T-helper 9 cell (primary cell): ENCODE results near the gene ASCC3.
"Not testable (repeated sequence)": the region's sequence is repeated elsewhere in the genome, so short reads cannot be mapped to it uniquely, and the experiment has no call there.

Experiments used
- DNase-seq: peaks from one replicate; pipeline ENCODE4 v3.0.0-alpha.2; 2020

ASCC3 gene

GRCh38 chr6:100657678-100658330, 223.3 kb downstream of the ASCC3 start:
- DNase-seq: no peak

- not testable (repeated sequence) for DNase-seq
Measured at GRCh38 chr6:100641147-100641546, 240.0 kb downstream of the ASCC3 start.

DNA sequence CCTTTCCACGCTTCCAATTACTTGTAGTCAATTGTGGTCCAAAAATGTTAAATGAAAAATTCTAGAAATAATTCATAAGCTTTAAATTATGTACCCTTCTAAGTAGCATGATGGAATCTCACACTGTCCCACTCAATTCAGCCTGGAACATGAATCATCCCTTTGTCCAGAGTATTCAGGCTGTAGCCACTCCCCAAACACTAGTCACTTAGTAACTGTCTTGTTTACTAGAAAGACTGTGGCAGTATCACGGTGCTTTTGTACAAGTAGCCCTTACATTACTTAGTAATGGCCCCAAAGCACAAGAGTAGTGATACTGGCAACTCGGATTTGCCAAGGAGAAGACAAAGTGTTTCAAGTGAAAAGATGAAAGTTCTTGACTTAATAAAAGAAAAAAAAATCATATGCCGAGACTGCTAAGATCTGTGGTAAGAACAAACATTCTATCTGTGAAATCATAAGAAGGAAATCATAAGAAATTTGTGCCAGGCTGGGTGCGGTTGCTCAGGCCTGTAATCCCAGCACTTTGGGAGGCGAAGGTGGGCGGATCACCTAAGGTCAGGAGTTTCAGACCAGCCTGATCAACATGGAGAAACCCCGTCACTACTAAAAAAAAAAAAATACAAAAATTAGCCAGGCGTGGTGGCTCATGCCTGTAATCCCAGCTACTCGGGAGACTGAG, 247.9 kb downstream of the ASCC3 start:
- DNase-seq: no peak

DNA sequence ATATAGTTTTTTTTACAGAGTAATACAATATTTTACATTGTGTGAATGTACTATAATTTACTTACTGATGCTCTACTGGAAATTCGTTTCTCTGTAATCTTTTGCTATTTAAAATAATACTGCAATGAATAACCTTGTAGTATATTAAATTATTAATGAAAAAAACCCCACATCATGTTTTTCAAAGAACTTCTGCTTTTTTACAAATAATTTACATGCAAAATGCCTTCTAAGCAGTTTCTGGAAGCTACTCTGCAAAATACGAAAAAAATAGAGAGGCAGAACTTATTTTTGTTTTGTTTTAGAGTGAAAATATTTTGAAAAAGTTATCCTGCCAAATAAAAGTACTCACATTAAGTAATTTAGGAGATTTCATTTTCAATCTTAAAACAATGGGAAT, 250.6 kb downstream of the ASCC3 start:
- DNase-seq: no peak

DNA sequence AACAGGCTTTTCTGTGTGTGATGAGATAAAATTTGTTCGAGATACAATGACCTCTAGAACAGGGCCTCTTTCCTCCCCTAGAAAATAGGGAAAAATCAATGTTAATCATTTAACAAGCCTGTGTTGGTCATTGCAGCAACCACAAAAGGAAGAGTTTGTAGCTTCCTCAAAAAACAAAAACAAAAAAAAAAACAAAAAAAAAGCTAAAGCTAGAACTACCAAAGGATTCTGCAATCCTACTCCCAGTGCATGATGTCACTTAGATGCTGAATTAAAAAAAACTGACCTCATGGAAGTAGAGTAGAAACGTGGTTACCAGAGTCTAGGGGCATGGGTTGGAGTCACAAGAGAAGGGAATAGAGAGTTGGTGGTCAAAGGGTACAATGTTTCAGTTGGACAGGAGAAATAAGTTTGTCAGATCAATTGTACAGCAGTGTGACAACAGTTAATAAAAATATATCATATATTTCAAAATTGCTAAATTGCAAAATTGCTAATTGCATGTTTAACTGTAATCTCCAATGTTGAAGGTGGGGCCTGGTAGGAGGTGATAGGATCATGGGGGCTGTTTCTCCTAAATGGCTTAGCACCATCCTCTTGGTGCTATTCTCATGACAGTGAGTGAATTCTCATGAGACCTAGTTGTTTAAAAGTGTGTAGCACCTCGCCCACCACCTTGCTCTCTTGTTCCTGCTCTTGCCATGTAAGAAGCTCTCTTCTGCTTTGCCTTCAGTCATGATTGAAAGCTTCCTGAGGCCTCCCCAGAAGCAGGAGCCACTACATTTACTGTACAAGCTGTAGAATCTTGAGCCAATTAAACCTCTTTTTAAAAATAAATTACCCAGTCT, 253.0 kb downstream of the ASCC3 start:
- no peak for DNase-seq

DNA sequence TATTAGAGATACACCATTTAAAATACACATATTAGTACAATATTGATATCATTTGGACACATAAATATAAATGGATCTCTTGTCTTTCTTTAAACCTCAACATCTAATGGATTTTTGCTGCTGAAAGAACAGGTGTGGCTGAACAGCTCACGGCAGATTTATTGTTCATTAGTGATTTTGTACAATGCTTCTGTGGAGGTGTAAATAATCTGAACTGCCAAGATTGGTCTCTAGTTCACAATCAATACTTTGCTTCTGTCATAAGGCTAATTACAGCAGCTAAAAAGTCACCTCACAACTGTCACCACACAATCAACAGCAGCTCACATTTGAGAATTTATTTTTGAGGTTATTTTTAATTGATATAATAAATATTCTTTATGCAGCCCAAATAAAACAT, 254.4 kb downstream of the ASCC3 start:
- DNase-seq: no peak

DNA sequence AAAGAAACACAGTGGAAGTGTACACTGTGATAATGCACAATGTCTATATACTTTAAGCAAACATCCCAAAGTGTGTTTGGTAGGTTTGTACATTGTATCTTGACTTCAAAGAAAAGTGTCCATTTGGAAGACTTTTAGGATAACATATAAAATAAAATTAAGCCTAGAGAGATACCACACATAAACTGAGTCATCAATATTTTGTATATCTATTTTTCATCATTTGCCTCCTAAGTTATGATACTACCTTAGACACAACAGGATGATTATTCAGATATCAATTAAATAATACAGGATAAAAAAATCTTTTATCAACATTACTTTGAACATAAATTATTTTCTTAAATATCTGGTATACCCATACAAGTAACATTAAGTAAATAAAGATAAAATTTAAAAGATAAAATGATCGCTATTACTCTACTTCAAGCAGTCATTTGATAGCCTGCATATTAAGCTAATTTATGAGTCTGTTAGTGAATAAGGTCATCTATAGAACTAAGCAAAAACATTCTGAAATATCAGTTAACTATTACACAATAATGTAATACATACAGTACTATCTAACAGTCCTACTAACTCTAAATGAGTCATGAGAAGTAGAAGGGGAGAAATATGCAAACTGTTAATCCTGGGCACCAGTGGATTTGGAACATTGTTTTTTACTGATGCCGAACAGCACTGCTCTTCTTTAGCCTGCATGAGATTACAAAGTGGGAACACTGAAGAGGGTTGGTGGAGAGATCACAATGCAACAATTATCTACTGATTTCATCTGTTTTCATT, 258.0 kb downstream of the ASCC3 start:
- DNase-seq: no peak

- no peak for DNase-seq
Measured at GRCh38 chr6:100620085-100620840, 260.9 kb downstream of the ASCC3 start.

- no peak for DNase-seq
Measured at GRCh38 chr6:100618351-100618671, 262.8 kb downstream of the ASCC3 start.

DNA sequence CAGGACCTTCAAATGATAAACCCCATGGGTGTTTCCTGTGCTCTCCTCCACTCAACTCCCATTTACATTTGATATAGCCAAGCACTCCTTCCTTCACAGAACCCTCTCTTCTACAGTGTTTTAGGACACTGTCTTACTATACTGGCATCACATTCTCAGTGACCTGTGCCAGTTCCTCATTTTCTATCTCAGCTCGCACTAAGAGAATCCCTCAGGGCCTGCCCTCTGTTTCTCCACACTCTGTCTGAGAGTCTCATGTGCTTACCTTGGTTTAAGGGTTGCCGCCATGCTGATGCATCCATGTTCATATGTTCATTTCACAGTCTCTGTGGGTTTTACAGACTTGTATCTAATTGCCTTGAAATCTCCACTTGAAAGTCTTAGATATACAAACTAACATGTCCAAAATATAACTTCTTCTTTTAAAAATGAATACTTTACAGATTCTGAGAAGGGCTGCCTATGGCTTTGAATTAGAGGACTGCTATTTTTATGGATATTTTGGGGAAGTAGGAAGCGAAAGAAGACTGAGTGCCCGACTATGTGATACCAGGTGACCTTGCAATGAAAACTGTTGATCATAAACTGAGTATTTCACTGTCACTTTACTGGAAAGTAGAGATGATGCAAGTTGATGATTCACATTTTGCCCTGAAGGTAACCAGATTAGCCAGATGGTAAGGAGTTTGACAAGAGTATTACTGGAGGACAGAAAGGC, 263.3 kb downstream of the ASCC3 start:
- no peak for DNase-seq

- no peak for DNase-seq
Measured at GRCh38 chr6:100614933-100615332, 266.2 kb downstream of the ASCC3 start.

DNA sequence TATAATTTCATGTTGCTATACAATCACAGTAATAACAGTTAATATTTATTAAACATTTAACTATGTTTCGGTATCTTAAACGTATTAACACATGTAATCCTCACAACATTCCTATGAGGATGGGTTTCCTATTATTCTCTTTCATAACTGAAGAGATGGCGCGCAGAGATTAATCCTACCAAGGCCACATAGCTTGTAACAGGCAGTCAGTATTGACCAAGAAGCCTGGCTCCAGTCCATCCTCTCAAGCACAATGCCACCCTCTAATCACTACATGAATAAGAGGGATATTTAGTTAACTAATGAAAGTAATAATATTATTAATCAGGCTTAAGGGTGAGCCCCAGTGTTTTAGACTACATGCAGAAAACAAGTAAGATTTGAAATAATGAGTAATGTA, 266.7 kb downstream of the ASCC3 start:
- DNase-seq: no peak

- no peak for DNase-seq
Measured at GRCh38 chr6:100613656-100614055, 267.5 kb downstream of the ASCC3 start.

DNA sequence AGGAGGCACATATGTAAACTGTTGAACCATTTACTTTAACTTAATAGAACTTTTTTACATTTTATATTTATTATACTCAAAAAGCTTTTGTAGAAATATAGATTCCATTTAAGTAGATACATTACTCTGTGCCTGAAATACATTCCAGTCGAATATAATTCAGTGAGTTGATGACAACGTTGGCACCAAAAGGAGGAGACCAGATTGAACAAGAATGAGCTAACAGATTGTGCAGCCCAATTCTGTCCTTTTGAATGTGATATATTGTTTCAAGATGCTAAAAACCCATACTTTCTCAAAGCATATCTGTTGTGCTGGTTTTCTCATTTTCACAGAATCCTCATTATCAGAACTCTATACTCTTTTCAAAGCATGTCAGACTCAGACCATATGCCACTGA, 269.0 kb downstream of the ASCC3 start:
- no peak for DNase-seq

DNA sequence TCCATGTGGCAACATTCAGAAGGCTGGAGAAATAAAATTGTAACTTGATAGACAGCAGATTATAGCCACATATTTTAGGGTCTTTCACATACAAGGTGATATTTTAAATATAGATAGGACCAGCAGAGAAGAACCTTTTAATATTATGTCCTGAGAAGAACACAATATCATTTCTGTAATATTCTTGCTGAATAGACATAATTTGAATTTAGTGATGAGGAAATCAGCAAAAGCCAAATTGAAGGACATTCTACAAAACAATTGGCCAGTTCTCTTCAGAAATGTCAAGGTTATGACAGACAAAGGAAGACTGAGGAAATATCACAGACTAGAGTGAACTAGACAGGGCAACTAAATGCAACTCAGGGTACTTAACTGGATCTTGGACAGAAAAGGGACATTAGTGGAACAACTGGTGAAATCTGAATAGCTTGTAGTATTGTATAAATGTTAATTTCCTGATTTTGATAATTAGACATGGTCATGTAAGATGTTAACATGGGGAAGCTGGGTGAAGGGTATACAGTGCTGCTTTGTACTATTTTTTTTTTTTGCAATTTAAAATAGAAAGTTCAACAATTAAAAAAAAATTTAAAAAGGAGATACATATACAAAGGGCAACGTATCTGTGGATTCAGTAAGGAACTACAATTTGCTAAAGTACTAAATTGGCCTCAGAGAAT, 281.9 kb downstream of the ASCC3 start:
- no peak for DNase-seq

DNA sequence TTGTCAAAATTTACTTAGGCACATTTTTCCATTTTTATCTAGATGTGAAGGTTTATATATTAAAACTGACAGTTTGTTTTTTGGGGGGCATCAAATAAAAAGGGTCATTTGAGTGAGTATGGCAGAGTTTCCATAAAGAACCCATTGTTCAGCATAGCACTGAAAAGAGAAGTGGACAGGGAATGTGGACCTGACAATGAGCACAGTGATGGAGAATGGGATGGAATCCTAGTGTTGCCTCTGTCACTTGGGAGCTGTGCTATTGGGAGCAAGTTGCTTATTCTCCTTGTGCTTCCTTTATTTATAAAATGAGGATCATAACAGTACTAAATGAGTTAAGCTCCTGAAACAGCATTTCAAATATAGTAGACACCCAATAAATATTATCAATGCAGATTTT, 285.7 kb downstream of the ASCC3 start:
- no peak for DNase-seq

GRCh38 chr6:100593522-100593921, 287.6 kb downstream of the ASCC3 start:
- DNase-seq: no peak

DNA sequence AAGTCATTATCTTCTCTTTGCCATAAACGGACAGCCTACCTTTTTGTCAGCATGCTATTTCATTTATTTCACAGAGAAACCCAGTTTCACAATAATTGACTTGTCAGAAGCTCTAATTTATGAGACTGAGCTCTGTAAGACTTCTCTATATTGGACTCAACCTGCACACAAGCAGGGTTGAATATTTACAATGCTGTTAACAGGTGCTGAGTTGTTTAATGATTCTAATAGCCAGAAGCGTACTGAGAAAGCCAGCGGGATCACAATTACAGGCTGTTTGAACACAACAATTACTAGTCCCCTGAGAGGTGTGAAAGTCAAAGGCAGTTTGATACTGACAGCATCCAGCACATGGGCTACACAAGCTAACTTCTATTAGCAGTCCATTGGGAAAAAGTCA, 288.2 kb downstream of the ASCC3 start:
- no peak for DNase-seq

- DNase-seq: no peak
Measured at GRCh38 chr6:100577425-100577824, 303.7 kb downstream of the ASCC3 start.

- no peak for DNase-seq
Measured at GRCh38 chr6:100575921-100576320, 305.2 kb downstream of the ASCC3 start.

DNA sequence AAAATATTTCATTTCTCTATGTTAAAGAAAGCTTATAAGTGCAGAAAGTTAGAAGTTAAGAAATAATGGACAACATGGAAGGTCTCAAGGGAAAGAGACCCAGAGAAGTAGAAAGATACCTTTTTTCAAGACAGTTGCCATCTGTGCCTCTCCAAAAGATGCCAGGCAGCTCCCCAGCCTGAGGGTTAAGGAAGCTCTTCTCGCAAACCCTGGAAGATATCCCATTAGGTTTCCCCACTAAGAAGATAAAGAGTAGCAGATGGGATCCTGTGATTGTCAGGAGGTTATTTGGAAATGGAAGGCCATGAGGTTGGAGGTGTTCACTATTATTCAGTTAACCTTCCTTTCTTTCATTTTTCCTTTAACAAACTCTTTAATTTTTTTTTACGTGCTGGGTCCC, 306.3 kb downstream of the ASCC3 start:
- no peak for DNase-seq
